ENCODE data around the gene MUC5B. TPM values are rescaled to one million over a fixed set of nuclear protein-coding genes. Genes with fewer than 3 reads are reported as not detected.
A peak's percentile ranks its signal among the peaks of the same experiment; 100 is the strongest.

MUC5B gene
- total RNA-seq, 1 donor from 2014 or later: not detected

GRCh38 chr11:1293619-1294015 is 70.8 kb downstream of the MUC5B start:
- TF ChIP-seq CTCF (IDR thresholded peaks at IDR 0.05; ENCODE audit: unreplicated experiment): no peak
- Mint-ChIP-seq H3K4me3 (no peak overlapping the region), H3K27me3 (ENCODE audit: low read depth) (no peaks in the 10 kb centered on the region), H3K27ac (no peak overlapping the region), H3K9me3 (no peaks in the 10 kb centered on the region), H3K36me3 (peaks cover 5% of the 10 kb centered on the region), H3K4me1 (peaks cover under 1% of the 10 kb centered on the region)
- DNase-seq (ENCODE audit: low spot score in 2 of 2, unreplicated experiment in 2 of 2): no peak

GRCh38 chr11:1295086-1295485 is 72.2 kb downstream of the MUC5B start:
- no peak overlapping the region for H3K4me3 Mint-ChIP-seq
- DNase-seq (ENCODE audit: low spot score in 2 of 2, unreplicated experiment in 2 of 2): peak in 1 of 2 experiments; percentile 16
- no peaks in the 10 kb centered on the region for H3K9me3 Mint-ChIP-seq
- TF ChIP-seq CTCF (IDR thresholded peaks at IDR 0.05; ENCODE audit: unreplicated experiment): no peak
- no peak overlapping the region for H3K27ac Mint-ChIP-seq
- H3K27me3 Mint-ChIP-seq (ENCODE audit: low read depth): no peaks in the 10 kb centered on the region
- peaks cover 12% of the 10 kb centered on the region for H3K4me1 Mint-ChIP-seq
- peaks cover 5% of the 10 kb centered on the region for H3K36me3 Mint-ChIP-seq

- Mint-ChIP-seq H3K4me1 (peaks cover 16% of the 10 kb centered on the region), H3K27me3 (ENCODE audit: low read depth) (no peaks in the 10 kb centered on the region), H3K4me3 (no peak overlapping the region), H3K9me3 (no peaks in the 10 kb centered on the region), H3K36me3 (peaks cover 5% of the 10 kb centered on the region), H3K27ac (no peak overlapping the region)
- no peak for TF ChIP-seq CTCF (IDR thresholded peaks at IDR 0.05; ENCODE audit: unreplicated experiment)
- DNase-seq (ENCODE audit: low spot score in 2 of 2, unreplicated experiment in 2 of 2): peak in 1 of 2 experiments; percentile 17
These were observed 72.7 kb downstream of the MUC5B start for GRCh38 chr11:1295591-1295990.

- H3K4me1 Mint-ChIP-seq: peaks cover 16% of the 10 kb centered on the region
- peaks cover 5% of the 10 kb centered on the region for H3K36me3 Mint-ChIP-seq
- H3K27me3 Mint-ChIP-seq (ENCODE audit: low read depth): no peaks in the 10 kb centered on the region
- no peak overlapping the region for H3K27ac Mint-ChIP-seq
- no peak for TF ChIP-seq CTCF (IDR thresholded peaks at IDR 0.05; ENCODE audit: unreplicated experiment)
- H3K4me3 Mint-ChIP-seq: no peak overlapping the region
- H3K9me3 Mint-ChIP-seq: no peaks in the 10 kb centered on the region
- no peak for DNase-seq (ENCODE audit: low spot score in 2 of 2, unreplicated experiment in 2 of 2)
These were observed 73.4 kb downstream of the MUC5B start for GRCh38 chr11:1296287-1296686.

- Mint-ChIP-seq H3K4me1 (peaks cover 16% of the 10 kb centered on the region), H3K4me3 (no peak overlapping the region), H3K27me3 (ENCODE audit: low read depth) (no peaks in the 10 kb centered on the region), H3K36me3 (peaks cover 5% of the 10 kb centered on the region), H3K27ac (no peak overlapping the region), H3K9me3 (no peaks in the 10 kb centered on the region)
- no peak for TF ChIP-seq CTCF (IDR thresholded peaks at IDR 0.05; ENCODE audit: unreplicated experiment)
- DNase-seq (ENCODE audit: low spot score in 2 of 2, unreplicated experiment in 2 of 2): peak in 1 of 2 experiments; percentile 13
These were observed 74.2 kb downstream of the MUC5B start for GRCh38 chr11:1297011-1297575.

Data from mesothelial cell of epicardium (in vitro differentiated cells).